Mesothelial cell of epicardium (in vitro differentiated cells): ENCODE results near the gene NRBP1. TPM values are rescaled to one million over a fixed set of nuclear protein-coding genes. Genes with fewer than 3 reads are reported as not detected.

Experiments
- DNase-seq, 2 experiments: peaks; one replicate each; pipeline ENCODE4 v3.0.0; 2021; ENCODE audit warnings: low spot score in 2 of 2; ENCODE audit not compliant: unreplicated experiment in 2 of 2
- H3K27ac Mint-ChIP-seq: 2 replicates; pipeline ENCODE4 v1.8.0; 2021; ENCODE audit warnings: mixed read lengths
- H3K27me3 Mint-ChIP-seq: 2 replicates; pipeline ENCODE4 v1.8.0; 2021; ENCODE audit warnings: low read depth, mixed read lengths
- H3K36me3 Mint-ChIP-seq: 2 replicates; pipeline ENCODE4 v1.8.0; 2021; ENCODE audit warnings: mixed read lengths
- H3K4me1 Mint-ChIP-seq: 2 replicates; pipeline ENCODE4 v1.8.0; 2021; ENCODE audit warnings: mixed read lengths
- H3K4me3 Mint-ChIP-seq: 2 replicates; pipeline ENCODE4 v1.8.0; 2021; ENCODE audit warnings: mild to moderate bottlenecking, moderate library complexity, mixed read lengths
- H3K9me3 Mint-ChIP-seq: 2 replicates; pipeline ENCODE4 v1.8.0; 2021; ENCODE audit warnings: mixed read lengths
- total RNA-seq: library from RNA; stranded (reverse); gene quantifications from 3 replicates; pipeline ENCODE4 v1.2.1, GENCODE V29; 2021
- TF ChIP-seq, protein P1 (sequence below): fragments of 200-600 bp; sonication (generic); IDR thresholded peaks from one replicate; pipeline ENCODE4 v1.5.0; 2021; ENCODE audit warnings: antibody characterized with exemption; ENCODE audit not compliant: unreplicated experiment

Gene NRBP1
- total RNA-seq, 1 donor from 2014 or later: 130 TPM

DNA sequence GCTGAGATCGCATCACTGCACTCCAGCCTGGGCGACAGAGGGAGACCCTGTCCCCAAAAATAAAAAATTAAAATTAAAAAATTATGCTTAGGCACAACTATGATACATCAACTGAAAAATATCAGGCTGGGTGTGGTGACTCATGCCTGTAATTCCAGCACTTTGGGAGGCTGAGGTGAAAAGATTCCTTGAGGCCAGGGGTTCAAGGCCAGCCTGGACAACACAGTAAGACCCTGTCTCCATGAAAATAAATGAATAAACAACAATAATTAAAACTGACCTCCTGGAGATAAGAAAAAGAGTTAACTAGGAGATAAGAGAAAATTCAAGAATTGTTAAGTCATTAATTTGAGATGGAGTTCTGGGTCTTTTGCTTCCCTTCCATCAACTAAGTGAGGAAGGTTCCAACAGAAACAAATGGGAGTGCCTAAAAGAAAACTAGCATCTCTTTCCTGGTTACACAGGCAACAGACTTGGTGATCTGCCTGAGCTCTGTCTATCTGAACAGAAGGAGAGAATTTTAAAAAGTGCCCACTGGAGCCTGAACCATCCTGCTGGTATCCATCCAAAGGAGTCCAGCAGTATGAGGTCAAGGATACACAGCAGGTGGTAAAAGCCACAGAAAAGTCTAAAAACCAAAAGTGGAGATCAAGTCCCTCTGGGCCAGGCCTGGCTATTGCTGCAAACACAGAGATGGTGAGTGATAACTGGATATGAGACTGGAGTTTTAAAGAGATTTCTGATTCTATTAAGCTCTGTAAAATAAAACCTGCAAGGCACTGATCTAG is 27.9 kb upstream of the NRBP1 start:
- no peaks in the 10 kb centered on the region for H3K9me3 Mint-ChIP-seq
- peaks cover 6% of the 10 kb centered on the region for H3K36me3 Mint-ChIP-seq
- DNase-seq: no peak
- H3K4me3 Mint-ChIP-seq: no peak overlapping the region
- TF ChIP-seq, protein P1, sequence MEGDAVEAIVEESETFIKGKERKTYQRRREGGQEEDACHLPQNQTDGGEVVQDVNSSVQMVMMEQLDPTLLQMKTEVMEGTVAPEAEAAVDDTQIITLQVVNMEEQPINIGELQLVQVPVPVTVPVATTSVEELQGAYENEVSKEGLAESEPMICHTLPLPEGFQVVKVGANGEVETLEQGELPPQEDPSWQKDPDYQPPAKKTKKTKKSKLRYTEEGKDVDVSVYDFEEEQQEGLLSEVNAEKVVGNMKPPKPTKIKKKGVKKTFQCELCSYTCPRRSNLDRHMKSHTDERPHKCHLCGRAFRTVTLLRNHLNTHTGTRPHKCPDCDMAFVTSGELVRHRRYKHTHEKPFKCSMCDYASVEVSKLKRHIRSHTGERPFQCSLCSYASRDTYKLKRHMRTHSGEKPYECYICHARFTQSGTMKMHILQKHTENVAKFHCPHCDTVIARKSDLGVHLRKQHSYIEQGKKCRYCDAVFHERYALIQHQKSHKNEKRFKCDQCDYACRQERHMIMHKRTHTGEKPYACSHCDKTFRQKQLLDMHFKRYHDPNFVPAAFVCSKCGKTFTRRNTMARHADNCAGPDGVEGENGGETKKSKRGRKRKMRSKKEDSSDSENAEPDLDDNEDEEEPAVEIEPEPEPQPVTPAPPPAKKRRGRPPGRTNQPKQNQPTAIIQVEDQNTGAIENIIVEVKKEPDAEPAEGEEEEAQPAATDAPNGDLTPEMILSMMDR: no peak
- H3K27ac Mint-ChIP-seq: peak overlapping the region; percentile 7
- no peaks in the 10 kb centered on the region for H3K4me1 Mint-ChIP-seq
- H3K27me3 Mint-ChIP-seq: no peaks in the 10 kb centered on the region

DNA sequence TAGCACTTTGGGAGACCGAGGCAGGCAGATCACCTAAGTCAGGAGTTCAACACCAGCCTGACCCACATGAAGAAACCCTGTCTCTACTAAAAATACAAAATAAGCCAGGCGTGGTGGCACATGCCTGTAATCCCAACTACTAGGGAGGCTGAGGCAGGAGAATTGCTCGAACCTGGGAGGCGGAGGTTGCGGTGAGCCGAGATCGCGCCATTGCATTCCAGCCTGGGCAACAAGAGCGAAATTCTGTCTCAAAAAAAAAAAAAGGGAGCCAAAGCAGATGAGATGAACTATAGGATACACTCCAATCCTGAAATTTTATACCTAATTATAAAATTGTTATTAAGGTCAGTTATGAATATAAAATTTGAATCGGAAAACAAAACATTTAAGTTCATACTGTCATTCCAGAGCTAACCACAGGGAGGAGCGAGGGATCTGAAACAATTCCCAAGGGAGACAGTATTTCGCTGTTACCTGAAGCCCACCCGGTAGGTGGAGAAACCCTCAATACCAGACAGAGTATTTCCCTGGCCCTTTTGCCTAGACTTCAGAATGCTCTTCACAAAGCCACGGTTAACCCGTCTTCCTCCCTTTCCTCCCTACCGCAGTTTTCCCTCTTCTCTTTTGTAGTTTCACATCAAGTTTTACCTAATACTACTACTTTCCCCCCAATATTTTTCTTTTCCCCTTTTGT is 20.5 kb upstream of the NRBP1 start:
- Mint-ChIP-seq H3K36me3 (peaks cover 5% of the 10 kb centered on the region), H3K4me1 (peaks cover 19% of the 10 kb centered on the region), H3K27me3 (no peaks in the 10 kb centered on the region), H3K4me3 (peak overlapping the region; percentile 80), H3K9me3 (no peaks in the 10 kb centered on the region), H3K27ac (peak overlapping the region; percentile 95)
- TF ChIP-seq, protein P1: peak; percentile 67
- DNase-seq: peak in 1 of 2 experiments; percentile 43

DNA sequence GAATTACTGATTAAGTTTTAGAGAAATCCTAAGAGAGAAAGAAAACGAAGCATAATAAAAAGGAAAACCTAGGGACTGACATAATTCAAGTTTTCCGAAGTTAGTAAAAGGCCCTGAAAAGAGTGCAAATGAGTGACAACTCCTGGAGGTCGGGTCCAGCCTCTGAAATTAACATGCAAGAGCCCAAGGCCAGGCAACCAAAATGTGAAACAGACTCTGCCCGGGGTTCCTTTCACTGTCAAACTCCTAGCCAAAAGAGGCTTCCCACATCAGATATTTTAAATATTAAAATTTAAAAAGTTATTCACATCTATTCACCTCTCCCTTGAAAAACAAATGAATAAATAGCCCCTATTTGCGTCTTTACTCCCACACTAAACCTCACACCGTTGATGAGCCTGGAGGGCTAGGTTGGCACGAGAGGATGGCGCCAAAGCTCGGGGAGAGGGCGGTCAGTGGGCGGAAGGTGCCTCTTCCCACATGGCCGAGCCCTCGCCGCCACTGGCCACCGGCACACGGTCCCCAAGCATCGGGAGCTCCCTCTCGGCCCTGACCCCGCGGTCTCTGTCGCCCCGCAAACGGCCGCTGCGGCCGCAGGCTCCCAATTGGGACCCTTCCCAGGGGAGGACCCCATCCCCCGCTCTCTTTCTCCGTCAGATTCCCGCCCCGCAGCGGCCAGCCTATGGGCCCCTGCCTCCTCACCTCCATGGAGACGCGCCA is 19.7 kb upstream of the NRBP1 start:
- Mint-ChIP-seq H3K27me3 (no peaks in the 10 kb centered on the region), H3K4me3 (peak overlapping the region; percentile 80), H3K9me3 (no peaks in the 10 kb centered on the region), H3K27ac (peak overlapping the region; percentile 95), H3K4me1 (peaks cover 19% of the 10 kb centered on the region), H3K36me3 (peaks cover 5% of the 10 kb centered on the region)
- DNase-seq: no peak
- TF ChIP-seq, protein P1: no peak

DNA sequence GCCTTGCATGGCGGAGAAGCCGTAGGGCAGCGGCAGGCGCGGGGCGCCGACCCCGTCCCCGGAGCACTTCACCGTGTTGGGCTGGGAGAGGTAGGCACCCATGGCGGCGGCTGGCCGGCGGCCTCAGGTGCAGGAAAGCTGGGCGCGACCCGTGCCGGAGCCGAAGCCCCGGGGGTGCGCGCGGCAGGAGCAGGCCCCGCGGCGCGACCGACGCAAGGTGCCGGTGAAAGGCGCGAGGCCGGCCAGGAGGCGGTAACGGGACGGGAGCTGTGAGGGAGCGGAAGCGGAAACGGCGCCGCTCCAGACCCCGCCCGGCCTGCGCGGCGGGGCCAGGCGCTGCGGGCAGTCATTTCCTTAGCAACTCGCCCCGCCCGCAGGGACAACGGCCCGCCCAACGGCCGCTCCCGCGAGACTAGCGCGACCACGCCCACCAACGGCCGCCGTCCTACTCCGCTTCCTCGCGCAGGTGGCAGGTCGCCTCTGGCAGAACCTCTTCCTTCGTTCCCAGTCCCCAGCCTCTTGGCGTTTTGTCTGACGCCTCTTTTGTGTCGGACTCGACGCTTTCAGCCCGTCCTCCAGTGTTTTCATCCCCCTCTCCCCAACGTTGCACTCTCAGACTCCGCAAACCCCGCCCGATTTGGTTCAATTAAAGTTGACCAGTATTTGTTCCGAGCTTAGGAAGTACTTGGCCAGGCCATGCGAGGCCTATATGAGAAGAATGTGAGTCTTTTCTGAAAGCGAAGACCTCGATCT is 18.9 kb upstream of the NRBP1 start, which contains the start of gene PPM1G:
Gene PPM1G (minus strand): TSS at position 271 of the 753 bp plus-strand sequence. CDS start 169 bp downstream, at position 102.
- H3K27ac Mint-ChIP-seq: peak within 1 kb of the TSS; percentile 95
- H3K4me1 Mint-ChIP-seq: peaks cover 19% of the 10 kb centered on the region
- peak within 1 kb of the TSS; percentile 80 for H3K4me3 Mint-ChIP-seq
- no peaks in the 10 kb centered on the region for H3K9me3 Mint-ChIP-seq
- DNase-seq: peak; percentile 95 to 98
- peaks cover 5% of the 10 kb centered on the region for H3K36me3 Mint-ChIP-seq
- H3K27me3 Mint-ChIP-seq: no peaks in the 10 kb centered on the region
- TF ChIP-seq, protein P1: no peak
